OCI-LY7 (cell line): Measurements from ENCODE around the gene SLC4A5. TPM values are rescaled to one million over a fixed set of nuclear protein-coding genes. Genes with fewer than 3 reads are reported as not detected.

Experiments used
- BruUV-seq: library from RNA; stranded (reverse); fragments of 400-500 nt; replicated peaks from 2 replicates; lab custom pipeline; 2021; lab: Mats Ljungman, UMichigan
- CTCF ChIA-PET: fragments of 300-600 bp; sonication (Branson Sonifier 250); formaldehyde crosslinking; loops from one replicate; lab custom pipeline; 2022; ENCODE audit warnings: antibody characterized with exemption; ENCODE audit not compliant: unreplicated experiment; lab: Charles Lee
- POLR2A ChIA-PET: fragments of 300-600 bp; sonication (Branson Sonifier 250); formaldehyde crosslinking; loops from one replicate; lab custom pipeline; 2022; ENCODE audit warnings: antibody characterized with exemption; lab: Charles Lee
- DNase-seq: peaks from one replicate; pipeline ENCODE4 v3.0.0-alpha.2; 2015; ENCODE audit warnings: low spot score
- H2AFZ ChIP-seq: fragments of 200-600 bp; sonication (generic), shearing (Covaris generic); 2 replicates; pipeline ENCODE4 v1.6.1; 2014; ENCODE audit warnings: mild to moderate bottlenecking, antibody characterized with exemption, low read length, moderate library complexity
- H3K27ac ChIP-seq: fragments of 200-600 bp; sonication (generic); 2 replicates; pipeline ENCODE4 v1.5.1; 2014; ENCODE audit warnings: mixed run types, low read depth, mild to moderate bottlenecking, moderate library complexity, low read length, inconsistent platforms; ENCODE audit not compliant: poor library complexity, severe bottlenecking
- H3K36me3 ChIP-seq: fragments of 200-600 bp; sonication (generic); 2 replicates; pipeline ENCODE4 v1.6.1; 2014; ENCODE audit warnings: mild to moderate bottlenecking, antibody characterized with exemption, low read length, moderate library complexity, mixed read lengths; ENCODE audit not compliant: insufficient read depth
- H3K4me1 ChIP-seq: fragments of 200-600 bp; sonication (generic); 2 replicates; pipeline ENCODE4 v1.5.1; 2014; ENCODE audit warnings: mild to moderate bottlenecking, low read length; ENCODE audit not compliant: insufficient read depth, poor library complexity, severe bottlenecking
- H3K4me2 ChIP-seq: fragments of 200-600 bp; sonication (generic); 2 replicates; pipeline ENCODE4 v1.6.1; 2014; ENCODE audit warnings: mild to moderate bottlenecking, low read length
- H3K4me3 ChIP-seq: fragments of 200-600 bp; sonication (generic); 2 replicates; pipeline ENCODE4 v1.5.1; 2014; ENCODE audit warnings: mild to moderate bottlenecking, low read depth, low read length; ENCODE audit not compliant: poor library complexity, severe bottlenecking
- H3K79me2 ChIP-seq: fragments of 200-600 bp; sonication (generic); 2 replicates; pipeline ENCODE4 v1.6.1; 2016; ENCODE audit warnings: low read depth, mild to moderate bottlenecking, low read length, moderate library complexity, mixed read lengths; ENCODE audit not compliant: insufficient read depth
- H3K9me2 ChIP-seq: fragments of 200-600 bp; sonication (generic); 2 replicates; pipeline ENCODE4 v1.6.1; 2016; ENCODE audit warnings: mild to moderate bottlenecking, low read length, mixed read lengths; ENCODE audit not compliant: insufficient read depth
- H3K9me3 ChIP-seq: fragments of 200-600 bp; sonication (generic); 2 replicates; pipeline ENCODE4 v1.6.1; 2014; ENCODE audit warnings: mild to moderate bottlenecking, mixed run types, low read length, mixed read lengths
- H4K20me1 ChIP-seq: fragments of 200-600 bp; sonication (generic); 2 replicates; pipeline ENCODE4 v1.6.1; 2014; ENCODE audit warnings: mild to moderate bottlenecking, antibody characterized with exemption, low read length, moderate library complexity, mixed read lengths; ENCODE audit not compliant: insufficient read depth
- EZH2phosphoT487 ChIP-seq: fragments of 200-600 bp; sonication (generic); IDR thresholded peaks from 2 replicates; pipeline ENCODE4 v1.6.1; 2018; ENCODE audit warnings: low read depth, borderline replicate concordance, mild to moderate bottlenecking, mixed run types, antibody characterized with exemption, low read length, moderate library complexity, mixed read lengths
- intact Hi-C: fragments of 100-400 bp; cut with micrococcal nuclease; formaldehyde crosslinking; loops from one replicate; pipeline ENCODE4 v1.10.0; 2022; ENCODE audit not compliant: unreplicated experiment
- total RNA-seq, 2 experiments: library from RNA; depleted of rRNA in 1 of 2; stranded (reverse); fragments of >200 nt in 1 of 2; shearing (Covaris generic) in 1 of 2; gene quantifications; 2 replicates each; pipeline ENCODE4 v1.2.3, GENCODE V29; 2014 to 2022
- TF ChIP-seq, protein P1 (sequence below): fragments of 200-600 bp; sonication (generic); conservative IDR thresholded peaks from 2 replicates; pipeline ENCODE4 v1.5.1; 2014; ENCODE audit warnings: mild to moderate bottlenecking, antibody characterized with exemption, low read length, moderate library complexity, mixed read lengths

Gene SLC4A5
- total RNA-seq, 2 experiments from 2014 or later, result 1.2 to 7.0 TPM

DNA sequence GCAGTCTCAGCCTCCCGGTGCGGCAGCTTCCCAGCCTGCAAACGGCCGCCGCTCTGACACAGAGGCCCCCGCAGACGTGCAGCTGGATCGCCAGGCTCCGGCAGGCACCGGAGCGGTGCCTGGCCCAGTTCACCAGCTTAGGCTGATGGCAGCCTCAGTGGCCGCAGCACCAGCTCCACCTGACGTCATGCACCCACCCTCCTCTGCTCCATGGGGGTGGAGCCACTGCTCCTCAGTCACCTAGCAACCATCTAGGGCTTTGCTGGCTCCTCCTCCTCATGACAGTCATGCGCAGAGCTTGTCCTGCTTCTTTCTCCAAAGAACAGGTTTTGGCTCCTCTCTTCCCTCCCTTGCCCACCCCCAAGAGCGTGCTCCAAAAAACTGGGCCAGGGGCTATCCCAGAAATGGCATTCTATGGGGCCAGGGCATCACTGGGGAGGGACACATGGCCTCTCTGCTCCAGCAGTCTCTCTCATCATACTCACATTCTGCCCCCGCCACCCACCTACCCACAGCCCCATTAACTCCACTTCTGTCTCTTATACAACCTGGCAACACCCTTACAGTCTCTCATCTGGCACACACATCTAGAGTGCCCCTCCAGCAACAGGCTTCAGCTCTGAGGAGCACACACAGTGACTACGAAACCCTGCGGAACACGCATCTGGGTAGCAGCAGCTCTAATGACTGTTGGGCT lies 31.4 kb upstream of the SLC4A5 start:
- CTCF ChIA-PET, result no interaction called here
- Histone ChIP-seq H3K4me3 (no peak overlapping the region), H3K9me3 (no peaks in the 10 kb centered on the region), H3K4me2 (no peak overlapping the region), H3K9me2 (no peaks in the 10 kb centered on the region), H4K20me1 (0 out of 2 replicates have a peak, but pooled peaks cover 7% of the 10 kb centered on the region), H3K27ac (no peak overlapping the region), H3K36me3 (peaks cover 34% of the 10 kb centered on the region; the same call in 1 of the 2 replicates), H2AFZ (no peak overlapping the region), H3K4me1 (peaks cover under 1% of the 10 kb centered on the region), H3K79me2 (no peaks in the 10 kb centered on the region)
- POLR2A ChIA-PET, result no interaction called here
- no TSS peak for BruUV-seq
- DNase-seq, result no peak
- intact Hi-C loops, result no loop called here
- TF ChIP-seq, protein P1, sequence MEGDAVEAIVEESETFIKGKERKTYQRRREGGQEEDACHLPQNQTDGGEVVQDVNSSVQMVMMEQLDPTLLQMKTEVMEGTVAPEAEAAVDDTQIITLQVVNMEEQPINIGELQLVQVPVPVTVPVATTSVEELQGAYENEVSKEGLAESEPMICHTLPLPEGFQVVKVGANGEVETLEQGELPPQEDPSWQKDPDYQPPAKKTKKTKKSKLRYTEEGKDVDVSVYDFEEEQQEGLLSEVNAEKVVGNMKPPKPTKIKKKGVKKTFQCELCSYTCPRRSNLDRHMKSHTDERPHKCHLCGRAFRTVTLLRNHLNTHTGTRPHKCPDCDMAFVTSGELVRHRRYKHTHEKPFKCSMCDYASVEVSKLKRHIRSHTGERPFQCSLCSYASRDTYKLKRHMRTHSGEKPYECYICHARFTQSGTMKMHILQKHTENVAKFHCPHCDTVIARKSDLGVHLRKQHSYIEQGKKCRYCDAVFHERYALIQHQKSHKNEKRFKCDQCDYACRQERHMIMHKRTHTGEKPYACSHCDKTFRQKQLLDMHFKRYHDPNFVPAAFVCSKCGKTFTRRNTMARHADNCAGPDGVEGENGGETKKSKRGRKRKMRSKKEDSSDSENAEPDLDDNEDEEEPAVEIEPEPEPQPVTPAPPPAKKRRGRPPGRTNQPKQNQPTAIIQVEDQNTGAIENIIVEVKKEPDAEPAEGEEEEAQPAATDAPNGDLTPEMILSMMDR, result no peak
- TF ChIP-seq EZH2phosphoT487, result no peak

DNA sequence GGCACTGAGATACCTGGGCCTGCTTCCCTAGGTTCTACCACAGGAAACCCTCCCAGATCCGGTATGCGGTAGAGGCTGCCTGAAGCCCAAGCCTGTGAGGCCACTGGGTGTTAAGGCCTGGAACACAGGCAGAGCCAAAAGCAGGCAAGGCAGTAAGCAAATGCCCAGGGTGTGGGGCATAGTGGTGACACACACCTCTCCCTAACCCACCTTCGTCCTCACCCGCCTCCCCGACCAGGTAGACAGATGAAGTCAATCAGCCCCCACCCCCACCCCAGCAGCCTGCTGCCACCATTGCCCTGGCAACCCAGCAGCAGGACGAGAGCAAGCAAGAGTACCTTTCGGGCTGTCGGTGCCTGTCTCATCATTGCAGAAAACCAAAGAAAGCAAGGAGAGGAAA lies 30.8 kb upstream of the SLC4A5 start:
- H3K27ac ChIP-seq, result no peak overlapping the region
- no peak overlapping the region for H3K4me3 ChIP-seq
- no peak for DNase-seq
- no peaks in the 10 kb centered on the region for H4K20me1 ChIP-seq
- BruUV-seq, result no TSS peak
- H2AFZ ChIP-seq, result no peak overlapping the region
- no peak for TF ChIP-seq EZH2phosphoT487
- TF ChIP-seq, protein P1, result no peak
- CTCF ChIA-PET, result no interaction called here
- no peak overlapping the region for H3K4me2 ChIP-seq
- H3K4me1 ChIP-seq, result no peaks in the 10 kb centered on the region
- intact Hi-C loops, result no loop called here
- POLR2A ChIA-PET, result no interaction called here
- H3K79me2 ChIP-seq, result no peaks in the 10 kb centered on the region
- no peaks in the 10 kb centered on the region for H3K9me2 ChIP-seq
- H3K36me3 ChIP-seq, result peaks cover 38% of the 10 kb centered on the region
- H3K9me3 ChIP-seq, result no peaks in the 10 kb centered on the region

DNA sequence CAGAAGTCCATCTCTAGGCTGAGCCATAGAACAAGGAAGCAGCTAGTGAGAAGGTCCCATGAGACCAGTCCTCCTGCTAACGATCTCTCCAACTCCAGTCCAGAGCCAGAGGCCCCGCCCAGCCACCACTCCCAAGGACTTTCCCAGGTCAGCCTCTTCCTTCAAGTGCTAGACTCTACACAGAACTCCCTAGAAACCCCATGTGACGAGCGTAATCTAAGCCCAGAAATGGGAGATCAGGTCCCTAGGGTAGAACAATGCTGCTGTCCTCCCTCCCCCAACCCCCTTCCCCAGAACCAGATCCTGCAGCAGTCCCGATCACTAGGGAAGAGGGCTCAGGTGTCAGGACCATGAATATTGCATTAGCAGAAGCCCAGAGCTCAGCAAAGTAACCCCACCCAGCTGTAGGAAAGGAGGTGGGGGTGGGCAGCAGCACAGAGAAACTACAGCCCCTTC lies 30.0 kb upstream of the SLC4A5 start:
- no peak overlapping the region for H3K4me2 ChIP-seq
- no peaks in the 10 kb centered on the region for H3K9me2 ChIP-seq
- CTCF ChIA-PET, result no interaction called here
- no TSS peak for BruUV-seq
- H3K4me1 ChIP-seq, result no peaks in the 10 kb centered on the region
- peaks cover 45% of the 10 kb centered on the region for H3K36me3 ChIP-seq
- H3K27ac ChIP-seq, result no peak overlapping the region
- H3K9me3 ChIP-seq, result no peaks in the 10 kb centered on the region
- POLR2A ChIA-PET, result no interaction called here
- no peaks in the 10 kb centered on the region for H4K20me1 ChIP-seq
- no peaks in the 10 kb centered on the region for H3K79me2 ChIP-seq
- TF ChIP-seq, protein P1, result no peak
- TF ChIP-seq EZH2phosphoT487, result no peak
- intact Hi-C loops, result no loop called here
- no peak for DNase-seq
- H3K4me3 ChIP-seq, result no peak overlapping the region
- no peak overlapping the region for H2AFZ ChIP-seq
